Activated T-cell treated with anti-CD3 and anti-CD28 coated beads, Interleukin-2, amount 50 U/mL, for 72 hours (primary cell): ENCODE measurements around the gene GREB1. TPM values are rescaled to one million over a fixed set of nuclear protein-coding genes. Genes with fewer than 3 reads are reported as not detected.

Experiments used
- ATAC-seq, 2 donors: fragments of 150-1000 bp; cut with Tn5 transposase; replicated peaks in 1 of 2; 2 replicates each; pipeline ENCODE4 v1.10.0; 2021; ENCODE audit warnings: moderate library complexity in 2 of 2, mild to moderate bottlenecking in 1 of 2
- DNase-seq, 2 donors: peaks; one replicate each; pipeline ENCODE4 v3.0.0; 2021 to 2022; ENCODE audit warnings: mixed read lengths in 1 of 2
- H3K27ac Mint-ChIP-seq: one replicate; pipeline ENCODE4 v1.8.0; 2022; ENCODE audit warnings: mild to moderate bottlenecking, moderate library complexity, mixed read lengths
- H3K27me3 Mint-ChIP-seq: one replicate; pipeline ENCODE4 v1.8.0; 2022; ENCODE audit warnings: low read depth, mixed read lengths
- H3K36me3 Mint-ChIP-seq, 2 donors: one replicate each; pipeline ENCODE4 v1.8.0; 2022; ENCODE audit warnings: mixed read lengths in 2 of 2, mild to moderate bottlenecking in 1 of 2; ENCODE audit not compliant: insufficient read depth in 2 of 2
- H3K4me1 Mint-ChIP-seq: one replicate; pipeline ENCODE4 v1.8.0; 2022; ENCODE audit warnings: low read depth, mixed read lengths
- H3K4me3 Mint-ChIP-seq, 2 donors: one replicate each; pipeline ENCODE4 v1.8.0; 2022; ENCODE audit warnings: mild to moderate bottlenecking in 2 of 2, mixed read lengths in 2 of 2, moderate library complexity in 2 of 2
- H3K9me3 Mint-ChIP-seq, 2 donors: one replicate each; pipeline ENCODE4 v1.8.0; 2022; ENCODE audit warnings: mixed read lengths in 2 of 2
- total RNA-seq, 2 donors: library from RNA; stranded (reverse); gene quantifications; one replicate each; pipeline ENCODE4 v1.2.3, GENCODE V29; 2022

Gene GREB1
- total RNA-seq, 2 donors from 2014 or later = 2.2 to 2.4 TPM

- Mint-ChIP-seq H3K4me3 (no peak overlapping the region), H3K36me3 (no peaks in the 10 kb centered on the region), H3K27me3 (no peaks in the 10 kb centered on the region), H3K27ac (no peak overlapping the region), H3K4me1 (no peaks in the 10 kb centered on the region), H3K9me3 (no peaks in the 10 kb centered on the region)
- no peak for ATAC-seq
- no peak for DNase-seq
Measured at GRCh38 chr2:11577101-11577883, 43.4 kb downstream of the GREB1 start.

GRCh38 chr2:11578081-11578948 is 44.5 kb downstream of the GREB1 start:
- ATAC-seq = no peak
- H3K27ac Mint-ChIP-seq = no peak overlapping the region
- DNase-seq = no peak
- peaks cover 8% of the 10 kb centered on the region for H3K4me1 Mint-ChIP-seq
- no peaks in the 10 kb centered on the region for H3K9me3 Mint-ChIP-seq
- no peaks in the 10 kb centered on the region for H3K36me3 Mint-ChIP-seq
- H3K4me3 Mint-ChIP-seq = no peak overlapping the region
- no peaks in the 10 kb centered on the region for H3K27me3 Mint-ChIP-seq

GRCh38 chr2:11578986-11579774 is 45.3 kb downstream of the GREB1 start:
- ATAC-seq = no peak

GRCh38 chr2:11579867-11580659 is 46.2 kb downstream of the GREB1 start:
- peaks cover 18% of the 10 kb centered on the region for H3K4me1 Mint-ChIP-seq
- no peaks in the 10 kb centered on the region for H3K9me3 Mint-ChIP-seq
- no peak overlapping the region for H3K27ac Mint-ChIP-seq
- ATAC-seq = no peak
- peaks cover 8% of the 10 kb centered on the region for H3K27me3 Mint-ChIP-seq
- no peak overlapping the region for H3K4me3 Mint-ChIP-seq
- no peaks in the 10 kb centered on the region for H3K36me3 Mint-ChIP-seq
- DNase-seq = no peak

More at GRCh38 chr2:11578986-11579774, 45.3 kb downstream of the GREB1 start:
- Mint-ChIP-seq H3K36me3 (no peaks in the 10 kb centered on the region), H3K9me3 (no peaks in the 10 kb centered on the region), H3K4me3 (no peak overlapping the region), H3K27ac (no peak overlapping the region), H3K4me1 (peaks cover 15% of the 10 kb centered on the region), H3K27me3 (no peaks in the 10 kb centered on the region)
- DNase-seq = no peak

- DNase-seq (no peak), ATAC-seq (no peak)
- H3K9me3 Mint-ChIP-seq = no peaks in the 10 kb centered on the region
- H3K4me3 Mint-ChIP-seq = no peak overlapping the region
- H3K27ac Mint-ChIP-seq = no peak overlapping the region
- H3K4me1 Mint-ChIP-seq = peaks cover 18% of the 10 kb centered on the region
- H3K36me3 Mint-ChIP-seq = no peaks in the 10 kb centered on the region
- peaks cover 14% of the 10 kb centered on the region for H3K27me3 Mint-ChIP-seq
Measured at GRCh38 chr2:11580697-11581096, 46.9 kb downstream of the GREB1 start.

- no peaks in the 10 kb centered on the region for H3K36me3 Mint-ChIP-seq
- DNase-seq = no peak
- no peak overlapping the region for H3K4me3 Mint-ChIP-seq
- H3K27ac Mint-ChIP-seq = no peak overlapping the region
- ATAC-seq = no peak
- no peaks in the 10 kb centered on the region for H3K9me3 Mint-ChIP-seq
- peaks cover 18% of the 10 kb centered on the region for H3K4me1 Mint-ChIP-seq
- peaks cover 20% of the 10 kb centered on the region for H3K27me3 Mint-ChIP-seq
Measured at GRCh38 chr2:11581124-11581796, 47.4 kb downstream of the GREB1 start.

GRCh38 chr2:11581797-11582611 is 48.2 kb downstream of the GREB1 start:
- Mint-ChIP-seq H3K27ac (no peak overlapping the region), H3K36me3 (no peaks in the 10 kb centered on the region), H3K27me3 (peaks cover 22% of the 10 kb centered on the region), H3K4me3 (no peak overlapping the region), H3K4me1 (peaks cover 18% of the 10 kb centered on the region), H3K9me3 (no peaks in the 10 kb centered on the region)
- DNase-seq = no peak
- no peak for ATAC-seq

GRCh38 chr2:11582612-11582861 is 48.7 kb downstream of the GREB1 start:
- Mint-ChIP-seq H3K9me3 (no peaks in the 10 kb centered on the region), H3K4me3 (no peak overlapping the region), H3K27me3 (peaks cover 22% of the 10 kb centered on the region), H3K4me1 (peaks cover 18% of the 10 kb centered on the region), H3K36me3 (no peaks in the 10 kb centered on the region), H3K27ac (no peak overlapping the region)
- no peak for DNase-seq
- no peak for ATAC-seq

GRCh38 chr2:11582862-11583752 is 49.3 kb downstream of the GREB1 start:
- H3K4me3 Mint-ChIP-seq = no peak overlapping the region
- DNase-seq = peak; percentile 66 to 80
- H3K9me3 Mint-ChIP-seq = no peaks in the 10 kb centered on the region
- peaks cover 22% of the 10 kb centered on the region for H3K27me3 Mint-ChIP-seq
- ATAC-seq = no peak
- H3K27ac Mint-ChIP-seq = no peak overlapping the region
- H3K4me1 Mint-ChIP-seq = peaks cover 18% of the 10 kb centered on the region
- no peaks in the 10 kb centered on the region for H3K36me3 Mint-ChIP-seq

- H3K27ac Mint-ChIP-seq = no peak overlapping the region
- H3K4me1 Mint-ChIP-seq = peaks cover 18% of the 10 kb centered on the region
- no peaks in the 10 kb centered on the region for H3K36me3 Mint-ChIP-seq
- H3K9me3 Mint-ChIP-seq = no peaks in the 10 kb centered on the region
- H3K27me3 Mint-ChIP-seq = peaks cover 22% of the 10 kb centered on the region
- H3K4me3 Mint-ChIP-seq = peak overlapping the region in 1 of 2 donors; percentile 38
- DNase-seq (peak; percentile 90 to 94), ATAC-seq (peak; percentile 99)
Measured at GRCh38 chr2:11583840-11584524, 50.1 kb downstream of the GREB1 start.
